Body of pancreas (tissue), 4 donors: Measurements from ENCODE around the gene DYDC2.

Experiments
- CTCF ChIP-seq, 7 experiments: fragments of 450-650 bp in 4 of 7; fragments of 200-600 bp in 3 of 7; sonication (generic) in 3 of 7; IDR thresholded peaks; one replicate each; pipeline ENCODE4 v1.5.1; 2016 to 2019; ENCODE audit warnings: antibody characterized with exemption in 7 of 7
- POLR2A ChIP-seq, 3 donors: fragments of 450-650 bp; IDR thresholded peaks; one replicate each; pipeline ENCODE4 v1.6.1; 2016; ENCODE audit warnings: antibody characterized with exemption in 3 of 3, mild to moderate bottlenecking in 2 of 3

DNA sequence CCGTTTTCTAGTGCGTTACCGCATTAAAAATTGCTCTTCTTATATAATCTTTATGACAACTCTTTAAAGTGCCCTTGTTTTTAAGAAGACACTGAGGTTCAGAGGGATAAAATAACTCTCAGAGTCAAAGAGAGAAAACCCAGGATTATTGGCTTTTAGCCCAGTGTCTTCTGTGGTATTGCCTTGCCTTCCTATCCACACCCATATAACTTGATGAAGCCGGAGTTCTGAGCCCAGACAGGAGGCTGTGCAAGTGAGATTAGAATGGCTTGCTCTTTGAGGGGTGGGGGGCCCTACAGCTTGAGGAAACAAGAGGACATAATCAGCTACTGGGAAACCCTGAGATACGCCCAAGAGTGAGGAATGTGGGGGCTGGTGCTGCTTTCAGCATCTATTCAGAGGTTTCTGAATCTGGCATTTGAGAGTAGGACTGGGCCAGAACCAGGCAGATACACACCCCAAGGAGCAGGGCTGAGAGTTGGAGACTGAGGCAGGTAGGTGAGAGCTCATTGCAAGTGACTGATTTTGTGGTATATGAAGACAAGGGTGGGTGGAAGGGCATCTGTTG is 54.1 kb downstream of the DYDC2 start:
- no peak for TF ChIP-seq CTCF (IDR thresholded peaks at IDR 0.05)
- no peak for TF ChIP-seq POLR2A (IDR thresholded peaks at IDR 0.05)
